ENCODE results near the gene AREG. TPM values are rescaled to one million over a fixed set of nuclear protein-coding genes. Genes with fewer than 3 reads are reported as not detected.

AREG gene
- total and polyA plus RNA-seq, 9 of the 15 experiments (the other 6 are each of a cell fraction or from before 2014, with no cell fraction given) = 1.4 to 7.7 (median 5.4) TPM

GRCh38 chr4:74487771-74488170 is 42.8 kb downstream of the AREG start:
- 58% methylated on average over 1 of the region's 1 CpG for WGBS (ENCODE audit: insufficient coverage, low coverage, missing lambda C conversion rate)
- Histone ChIP-seq H3K4me3 (no peak overlapping the region), H3K79me2 (ENCODE audit: control insufficient read depth, insufficient read depth, low read length) (no peaks in the 10 kb centered on the region), H3K27me3 (ENCODE audit: control insufficient read depth in 2 of 2, insufficient read depth in 2 of 2, low read length in 2 of 2) (no peaks in the 10 kb centered on the region), H3K9me1 (ENCODE audit: control insufficient read depth, insufficient read depth, low read length) (no peaks in the 10 kb centered on the region), H3K36me3 (ENCODE audit: control insufficient read depth, insufficient read depth, low read length) (no peaks in the 10 kb centered on the region), H3K4me1 (replicated peaks in 1 of 2; ENCODE audit: control insufficient read depth in 2 of 2, insufficient read depth in 2 of 2, low read length in 2 of 2) (peaks cover 0 to 7% of the 10 kb centered on the region in 2 experiments; a peak in 2 of 5 replicates), H3K9me3 (replicated peaks; ENCODE audit: control insufficient read depth, insufficient read depth, low read depth, low read length) (no peaks in the 10 kb centered on the region), H3K4me2 (ENCODE audit: insufficient read depth, low read length) (no peak overlapping the region), H3K9ac (ENCODE audit: insufficient read depth in 1 of 2, low read depth in 2 of 2, low read length in 2 of 2) (no peak overlapping the region), H2AFZ (ENCODE audit: low read depth, low read length) (0 out of 2 replicates have a peak overlapping the region, but pooled peaks have one; percentile 3), H4K20me1 (replicated peaks; ENCODE audit: control insufficient read depth, insufficient read depth, low read length) (no peaks in the 10 kb centered on the region), H3K27ac (ENCODE audit: extremely low read depth, low read depth, low read length) (no peak overlapping the region)
- no peak for ATAC-seq
- POLR2A ChIA-PET = no interaction called here
- no TSS peak for BruUV-seq (replicated peaks)
- DNase-seq (ENCODE audit: extremely low read depth in 1 of 4, low spot score in 3 of 4) = no peak
- FAIRE-seq = no peak
- CTCF ChIA-PET (ENCODE audit: low intra/inter-chr PET ratio) = no interaction called here
- intact Hi-C loops (cut with micrococcal nuclease) (no loop called here), in situ Hi-C loops (cut with MboI) (no loop called here)
- TF ChIP-seq ZBTB1 (CRISPR knock-in tag; IDR thresholded peaks at IDR 0.05; ENCODE audit: borderline replicate concordance, low read depth) (no peak), XRCC5 (IDR thresholded peaks at IDR 0.05; ENCODE audit: low read depth, low read length) (no peak), HDAC6 (IDR thresholded peaks at IDR 0.05; ENCODE audit: low read depth, low read length) (no peak), SAP30 (IDR thresholded peaks at IDR 0.05; ENCODE audit: borderline replicate concordance, insufficient read depth, low read depth, low read length, poor library complexity, severe bottlenecking) (no peak), HMG20B (CRISPR knock-in tag; IDR thresholded peaks at IDR 0.05) (no peak), ZNF445 (CRISPR knock-in tag; IDR thresholded peaks at IDR 0.05; ENCODE audit: low read depth) (no peak), TFE3 (CRISPR knock-in tag; IDR thresholded peaks at IDR 0.05) (no peak), MYC (IDR thresholded peaks at IDR 0.05; ENCODE audit: low read depth, low read length) (no peak), MYC (CRISPR knock-in tag; IDR thresholded peaks at IDR 0.05; ENCODE audit: borderline replicate concordance, low read depth) (no peak), PHF20 (IDR thresholded peaks at IDR 0.05; ENCODE audit: partially characterized antibody) (no peak), GTF2A2 (tag; IDR thresholded peaks at IDR 0.05) (no peak), CUX1 (CRISPR knock-in tag; IDR thresholded peaks at IDR 0.05) (no peak)
- TF ChIP-seq, protein P1, sequence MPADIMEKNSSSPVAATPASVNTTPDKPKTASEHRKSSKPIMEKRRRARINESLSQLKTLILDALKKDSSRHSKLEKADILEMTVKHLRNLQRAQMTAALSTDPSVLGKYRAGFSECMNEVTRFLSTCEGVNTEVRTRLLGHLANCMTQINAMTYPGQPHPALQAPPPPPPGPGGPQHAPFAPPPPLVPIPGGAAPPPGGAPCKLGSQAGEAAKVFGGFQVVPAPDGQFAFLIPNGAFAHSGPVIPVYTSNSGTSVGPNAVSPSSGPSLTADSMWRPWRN (IDR thresholded peaks at IDR 0.05; ENCODE audit: low read depth) = no peak

Data from K562 (cell line).